OCI-LY7 (cell line): ENCODE data around the gene EVI5.

Experiments used
- CTCF ChIP-seq: fragments of 200-600 bp; sonication (generic); conservative IDR thresholded peaks from 2 replicates; pipeline ENCODE4 v1.5.1; 2014; ENCODE audit warnings: mild to moderate bottlenecking, antibody characterized with exemption, low read length, moderate library complexity, mixed read lengths
- EZH2phosphoT487 ChIP-seq: fragments of 200-600 bp; sonication (generic); IDR thresholded peaks from 2 replicates; pipeline ENCODE4 v1.6.1; 2018; ENCODE audit warnings: low read depth, borderline replicate concordance, mild to moderate bottlenecking, mixed run types, antibody characterized with exemption, low read length, moderate library complexity, mixed read lengths

DNA sequence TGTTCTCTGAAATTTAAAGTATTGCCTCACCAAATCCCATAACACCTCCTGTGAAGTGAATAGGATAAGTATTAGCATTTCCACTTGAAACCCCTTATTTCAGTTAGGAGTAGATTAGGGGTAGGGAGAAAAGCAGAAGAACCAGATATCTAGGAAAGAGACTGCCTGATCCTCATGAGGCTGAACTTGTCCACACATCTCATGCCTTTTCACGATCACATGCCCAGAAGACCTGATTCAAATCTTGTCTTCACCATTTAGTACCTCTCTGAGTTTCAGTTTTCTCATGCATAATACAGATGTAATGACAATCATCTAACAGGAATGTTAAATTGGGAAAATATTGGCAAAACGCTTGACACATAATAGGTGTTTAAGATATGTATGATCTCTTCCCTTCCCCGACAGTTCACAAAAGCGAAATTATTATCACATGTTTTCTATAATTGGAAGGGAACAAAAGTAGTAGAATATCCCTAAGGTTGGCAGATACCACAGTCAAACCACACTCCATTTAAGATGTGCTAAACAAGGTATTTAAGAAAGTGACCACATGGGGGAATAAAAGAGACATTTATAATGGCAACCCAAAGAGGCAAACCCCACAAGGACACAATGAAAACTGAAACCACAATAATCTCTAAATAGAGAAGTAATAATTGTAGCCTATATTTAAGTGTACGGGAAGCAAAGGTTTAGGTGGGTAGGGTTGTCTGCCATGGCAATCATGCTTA lies 323.4 kb downstream of the EVI5 start:
- peak; percentile 48; the same call in 1 of the 2 replicates for TF ChIP-seq CTCF
- no peak for TF ChIP-seq EZH2phosphoT487
